Left kidney (tissue), 2 donors: Measurements from ENCODE around the gene FBXO17. TPM values are rescaled to one million over a fixed set of nuclear protein-coding genes. Genes with fewer than 3 reads are reported as not detected.
A peak's percentile ranks its signal among the peaks of the same experiment; 100 is the strongest.
"Not testable (repeated sequence)": the region's sequence is repeated elsewhere in the genome, so short reads cannot be mapped to it uniquely, and the experiment has no call there.

Experiments
- DNase-seq: peaks from one replicate; pipeline ENCODE4 v3.0.0-alpha.2; 2013
- polyA plus RNA-seq: library from polyadenylated mRNA; unstranded; fragments of 120-200 nt; gene quantifications from one replicate; pipeline ENCODE4 v1.2.1, GENCODE V29; 2013; ENCODE audit not compliant: insufficient read length

FBXO17 gene
- polyA plus RNA-seq, 1 donor, result 88.0 TPM

GRCh38 chr19:38946229-38947010 is 29.1 kb downstream of the FBXO17 start:
- DNase-seq, result no peak

- no peak for DNase-seq
These were observed 29.8 kb downstream of the FBXO17 start for GRCh38 chr19:38945562-38946228.

GRCh38 chr19:38944981-38945506 is 30.5 kb downstream of the FBXO17 start:
- no peak for DNase-seq

GRCh38 chr19:38942471-38943181 is 32.9 kb downstream of the FBXO17 start:
- no peak for DNase-seq

- no peak for DNase-seq
These were observed 33.6 kb downstream of the FBXO17 start for GRCh38 chr19:38941979-38942378.

GRCh38 chr19:38941466-38941865 is 34.1 kb downstream of the FBXO17 start:
- DNase-seq, result not testable (repeated sequence)

- DNase-seq, result no peak
These were observed 35.6 kb downstream of the FBXO17 start for GRCh38 chr19:38939957-38940356.

- no peak for DNase-seq
These were observed 42.0 kb downstream of the FBXO17 start for GRCh38 chr19:38933544-38933943.

GRCh38 chr19:38932425-38933179 is 42.9 kb downstream of the FBXO17 start:
- no peak for DNase-seq

GRCh38 chr19:38931521-38931793 is 44.1 kb downstream of the FBXO17 start:
- DNase-seq, result no peak

GRCh38 chr19:38930776-38931520 is 44.6 kb downstream of the FBXO17 start, which contains the start of gene MRPS12:
TSS of gene MRPS12 (plus strand) at chr19:38930944. CDS start at chr19:38931295, 351 bp downstream.
- peak; percentile 99 for DNase-seq

GRCh38 chr19:38929929-38930775 is 45.4 kb downstream of the FBXO17 start, which contains the start of gene SARS2:
TSS of gene SARS2 (minus strand) at chr19:38930763. CDS start at chr19:38930736, 27 bp downstream.
- DNase-seq, result peak; percentile 93

- DNase-seq, result no peak
These were observed 47.0 kb downstream of the FBXO17 start for GRCh38 chr19:38928391-38929001.

- no peak for DNase-seq
These were observed 51.2 kb downstream of the FBXO17 start for GRCh38 chr19:38924388-38924787.

- DNase-seq, result no peak
These were observed 53.1 kb downstream of the FBXO17 start for GRCh38 chr19:38922482-38922881.

GRCh38 chr19:38921420-38922274 is 53.9 kb downstream of the FBXO17 start:
- DNase-seq, result no peak

- no peak for DNase-seq
These were observed 54.7 kb downstream of the FBXO17 start for GRCh38 chr19:38920602-38921419.
